RWPE2 (cell line): ENCODE data around the gene GPATCH2.
"Not testable (repeated sequence)": the region's sequence is repeated elsewhere in the genome, so short reads cannot be mapped to it uniquely, and the experiment has no call there.

Experiments used
- ATAC-seq: fragments of 200-7000 bp; cut with Tn5 transposase; 3 replicates; pipeline ENCODE4 v1.9.1; 2021; ENCODE audit warnings: low read depth
- DNase-seq: peaks from one replicate; pipeline ENCODE4 v3.0.0-alpha.2; 2020; ENCODE audit warnings: low spot score
- H3K27ac ChIP-seq: fragments of 450-650 bp; 2 replicates; pipeline ENCODE4 v1.5.1; 2017; ENCODE audit warnings: mild to moderate bottlenecking; ENCODE audit not compliant: poor library complexity, severe bottlenecking
- H3K27me3 ChIP-seq: fragments of 250-450 bp; sonication (Bioruptor Pico); 2 replicates; pipeline ENCODE4 v1.5.1; 2021; ENCODE audit warnings: mild to moderate bottlenecking, moderate library complexity; ENCODE audit not compliant: insufficient read depth, poor library complexity, severe bottlenecking
- H3K36me3 ChIP-seq: fragments of 250-450 bp; sonication (Bioruptor Pico); 2 replicates; pipeline ENCODE4 v1.5.1; 2020; ENCODE audit warnings: low read depth, mild to moderate bottlenecking, moderate library complexity
- H3K4me1 ChIP-seq: fragments of 250-450 bp; sonication (Bioruptor Pico); 2 replicates; pipeline ENCODE4 v1.5.1; 2021; ENCODE audit warnings: mild to moderate bottlenecking, moderate library complexity; ENCODE audit not compliant: insufficient read depth, poor library complexity, severe bottlenecking
- H3K4me3 ChIP-seq: fragments of 250-450 bp; sonication (Bioruptor Pico); 2 replicates; pipeline ENCODE4 v1.5.1; 2021; ENCODE audit warnings: mild to moderate bottlenecking, moderate library complexity; ENCODE audit not compliant: severe bottlenecking
- H3K9me3 ChIP-seq: fragments of 250-450 bp; sonication (Bioruptor Pico); 2 replicates; pipeline ENCODE4 v1.5.1; 2021; ENCODE audit warnings: mild to moderate bottlenecking, moderate library complexity; ENCODE audit not compliant: severe bottlenecking
- TF ChIP-seq, protein P1 (sequence below): fragments of 450-650 bp; IDR thresholded peaks from one replicate; pipeline ENCODE4 v1.5.1; 2017; ENCODE audit warnings: mild to moderate bottlenecking, moderate library complexity; ENCODE audit not compliant: poor library complexity, severe bottlenecking

The GPATCH2 gene

GRCh38 chr1:217586586-217586985, 44.3 kb downstream of the GPATCH2 start:
- Histone ChIP-seq H3K27me3 (no peaks in the 10 kb centered on the region), H3K4me1 (no peaks in the 10 kb centered on the region), H3K9me3 (no peaks in the 10 kb centered on the region), H3K27ac (no peak overlapping the region), H3K4me3 (no peak overlapping the region), H3K36me3 (no peaks in the 10 kb centered on the region)
- DNase-seq, result no peak
- TF ChIP-seq, protein P1, sequence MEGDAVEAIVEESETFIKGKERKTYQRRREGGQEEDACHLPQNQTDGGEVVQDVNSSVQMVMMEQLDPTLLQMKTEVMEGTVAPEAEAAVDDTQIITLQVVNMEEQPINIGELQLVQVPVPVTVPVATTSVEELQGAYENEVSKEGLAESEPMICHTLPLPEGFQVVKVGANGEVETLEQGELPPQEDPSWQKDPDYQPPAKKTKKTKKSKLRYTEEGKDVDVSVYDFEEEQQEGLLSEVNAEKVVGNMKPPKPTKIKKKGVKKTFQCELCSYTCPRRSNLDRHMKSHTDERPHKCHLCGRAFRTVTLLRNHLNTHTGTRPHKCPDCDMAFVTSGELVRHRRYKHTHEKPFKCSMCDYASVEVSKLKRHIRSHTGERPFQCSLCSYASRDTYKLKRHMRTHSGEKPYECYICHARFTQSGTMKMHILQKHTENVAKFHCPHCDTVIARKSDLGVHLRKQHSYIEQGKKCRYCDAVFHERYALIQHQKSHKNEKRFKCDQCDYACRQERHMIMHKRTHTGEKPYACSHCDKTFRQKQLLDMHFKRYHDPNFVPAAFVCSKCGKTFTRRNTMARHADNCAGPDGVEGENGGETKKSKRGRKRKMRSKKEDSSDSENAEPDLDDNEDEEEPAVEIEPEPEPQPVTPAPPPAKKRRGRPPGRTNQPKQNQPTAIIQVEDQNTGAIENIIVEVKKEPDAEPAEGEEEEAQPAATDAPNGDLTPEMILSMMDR, result no peak
- ATAC-seq, result no peak

GRCh38 chr1:217585577-217585976, 45.3 kb downstream of the GPATCH2 start:
- Histone ChIP-seq H3K27ac (no peak overlapping the region), H3K9me3 (no peaks in the 10 kb centered on the region), H3K27me3 (no peaks in the 10 kb centered on the region), H3K4me3 (no peak overlapping the region), H3K36me3 (no peaks in the 10 kb centered on the region), H3K4me1 (no peaks in the 10 kb centered on the region)
- ATAC-seq, result no peak
- no peak for DNase-seq
- TF ChIP-seq, protein P1, result no peak

DNA sequence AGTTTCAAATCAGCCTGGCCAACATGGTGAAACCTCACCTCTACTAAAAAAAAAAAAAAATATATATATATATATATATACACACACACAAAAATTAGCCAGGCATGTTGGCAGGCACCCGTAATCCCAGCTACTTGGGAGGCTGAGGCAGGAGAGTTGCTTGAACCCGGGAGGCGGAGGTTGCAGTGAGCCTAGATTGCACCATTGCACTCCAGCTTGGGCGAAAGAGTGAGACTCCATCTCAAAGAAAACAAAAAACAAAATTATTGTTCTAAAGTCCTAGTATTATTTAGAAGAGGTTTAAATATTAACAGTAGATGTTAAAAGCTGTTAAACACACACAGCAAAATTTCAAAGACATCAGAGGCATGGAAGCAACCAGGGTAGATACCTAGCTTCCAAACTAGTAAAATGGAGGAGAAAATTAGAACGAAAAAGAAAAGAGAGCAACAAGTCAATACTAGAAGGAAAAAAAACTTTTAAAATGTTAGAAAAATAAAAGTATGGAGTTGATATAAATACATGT, 46.5 kb downstream of the GPATCH2 start:
- not testable (repeated sequence) for ATAC-seq, DNase-seq, H3K4me1 ChIP-seq, H3K36me3 ChIP-seq, H3K27ac ChIP-seq, H3K4me3 ChIP-seq, H3K27me3 ChIP-seq, H3K9me3 ChIP-seq

DNA sequence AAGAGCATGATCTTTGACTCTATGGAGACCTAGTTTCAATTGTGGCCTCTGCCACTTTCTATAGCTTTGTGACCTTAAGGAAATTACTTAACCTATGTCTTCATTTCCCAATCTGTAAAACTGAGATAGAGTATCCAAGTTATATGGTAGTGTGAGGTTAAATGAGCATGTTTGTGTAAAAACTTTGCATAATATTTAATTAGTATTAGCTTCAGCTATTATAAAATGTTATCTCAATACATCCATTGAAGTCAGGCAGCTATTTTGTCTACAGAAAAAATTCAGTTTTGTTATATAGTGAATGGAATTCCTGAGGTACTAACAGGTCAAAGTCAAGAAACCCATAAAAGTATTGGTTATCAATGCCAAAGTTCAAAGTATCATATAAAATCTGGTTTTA, 53.6 kb downstream of the GPATCH2 start:
- TF ChIP-seq, protein P1, result no peak
- Histone ChIP-seq H3K4me3 (no peak overlapping the region), H3K4me1 (no peaks in the 10 kb centered on the region), H3K27ac (no peak overlapping the region), H3K36me3 (no peaks in the 10 kb centered on the region), H3K27me3 (no peaks in the 10 kb centered on the region), H3K9me3 (no peaks in the 10 kb centered on the region)
- ATAC-seq, result no peak
- DNase-seq, result no peak

DNA sequence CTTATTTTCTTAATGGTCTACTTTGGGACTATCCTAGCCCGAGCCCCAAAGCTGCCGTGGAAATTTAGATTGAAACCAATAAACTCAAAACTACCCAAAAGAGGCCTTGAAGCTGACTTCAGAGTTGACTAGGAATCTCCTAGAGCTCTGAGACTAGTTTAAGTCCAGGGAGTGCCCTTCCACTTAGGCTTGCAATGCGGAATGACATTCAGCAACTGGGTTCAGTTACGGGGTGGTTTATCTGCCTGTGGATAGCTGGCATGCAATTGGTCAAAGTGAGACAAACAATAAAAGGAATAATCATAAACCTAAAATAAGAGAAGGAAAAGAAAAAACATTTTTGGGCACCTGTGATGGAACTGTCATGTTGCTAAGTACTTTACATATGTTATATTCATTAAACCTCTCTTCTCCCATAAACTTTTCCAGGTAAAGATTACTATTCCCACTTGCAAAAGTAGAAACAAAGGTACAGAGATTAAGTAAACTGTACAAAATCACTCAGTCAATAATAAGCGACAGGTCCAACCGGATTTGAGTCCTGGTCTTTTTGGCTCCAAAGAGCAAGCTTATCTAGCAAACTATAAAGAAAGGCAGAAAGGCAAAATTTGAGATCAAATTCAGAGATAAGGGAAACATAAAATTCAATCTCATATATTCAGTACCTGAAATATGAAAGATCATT, 56.5 kb downstream of the GPATCH2 start:
- Histone ChIP-seq H3K4me3 (no peak overlapping the region), H3K9me3 (no peaks in the 10 kb centered on the region), H3K27me3 (no peaks in the 10 kb centered on the region), H3K4me1 (no peaks in the 10 kb centered on the region), H3K27ac (no peak overlapping the region), H3K36me3 (no peaks in the 10 kb centered on the region)
- DNase-seq (no peak), ATAC-seq (no peak)
- TF ChIP-seq, protein P1, result no peak
